NCI-H1417 (cell line): ENCODE measurements around the gene ZNF497.

Source experiments
- DNase-seq, 3 experiments: peaks; one replicate each; lab custom pipeline; 2025; lab: John Stamatoyannopoulos, UW

Gene ZNF497

GRCh38 chr19:58367698-58368454, 5.3 kb upstream of the ZNF497 start:
- no peak for DNase-seq

- DNase-seq, result no peak
Observed at GRCh38 chr19:58366585-58367430, 4.3 kb upstream of the ZNF497 start.

- no peak for DNase-seq
Observed at GRCh38 chr19:58364146-58364545, 1.6 kb upstream of the ZNF497 start.

- peak in 1 of 3 experiments; percentile 79 for DNase-seq
Observed at GRCh38 chr19:58361900-58362271, 665 bp downstream of the ZNF497 start.

- no peak for DNase-seq
Observed at GRCh38 chr19:58357481-58358145, 4.9 kb downstream of the ZNF497 start.

- no peak for DNase-seq
Observed at GRCh38 chr19:58356766-58357480, 5.6 kb downstream of the ZNF497 start.

- DNase-seq, result no peak
Observed at GRCh38 chr19:58355908-58356765, 6.4 kb downstream of the ZNF497 start.

- DNase-seq, result no peak
Observed at GRCh38 chr19:58355215-58355796, 7.2 kb downstream of the ZNF497 start.

GRCh38 chr19:58354478-58355030, 8.0 kb downstream of the ZNF497 start:
- DNase-seq, result no peak

- no peak for DNase-seq
Observed at GRCh38 chr19:58353717-58354477, 8.7 kb downstream of the ZNF497 start.

- DNase-seq, result no peak
Observed at GRCh38 chr19:58352760-58353671, 9.5 kb downstream of the ZNF497 start, which contains the start of gene A1BG. TSS of gene A1BG (minus strand) at chr19:58353492. CDS start at chr19:58353437, 55 bp downstream.

- DNase-seq, result no peak
Observed at GRCh38 chr19:58351990-58352755, 10.4 kb downstream of the ZNF497 start.

GRCh38 chr19:58351558-58351878, 11.0 kb downstream of the ZNF497 start:
- no peak for DNase-seq

GRCh38 chr19:58350871-58351557, 11.5 kb downstream of the ZNF497 start:
- no peak for DNase-seq

- DNase-seq, result no peak
Observed at GRCh38 chr19:58350001-58350861, 12.3 kb downstream of the ZNF497 start.

- DNase-seq, result no peak
Observed at GRCh38 chr19:58349590-58349989, 13.0 kb downstream of the ZNF497 start.
